Mesothelial cell of epicardium (in vitro differentiated cells): ENCODE data around the gene BFAR. TPM values are rescaled to one million over a fixed set of nuclear protein-coding genes. Genes with fewer than 3 reads are reported as not detected.

Experiments
- DNase-seq, 2 experiments: peaks; one replicate each; pipeline ENCODE4 v3.0.0; 2021; ENCODE audit warnings: low spot score in 2 of 2; ENCODE audit not compliant: unreplicated experiment in 2 of 2
- H3K27ac Mint-ChIP-seq: 2 replicates; pipeline ENCODE4 v1.8.0; 2021; ENCODE audit warnings: mixed read lengths
- H3K27me3 Mint-ChIP-seq: 2 replicates; pipeline ENCODE4 v1.8.0; 2021; ENCODE audit warnings: low read depth, mixed read lengths
- H3K36me3 Mint-ChIP-seq: 2 replicates; pipeline ENCODE4 v1.8.0; 2021; ENCODE audit warnings: mixed read lengths
- H3K4me1 Mint-ChIP-seq: 2 replicates; pipeline ENCODE4 v1.8.0; 2021; ENCODE audit warnings: mixed read lengths
- H3K4me3 Mint-ChIP-seq: 2 replicates; pipeline ENCODE4 v1.8.0; 2021; ENCODE audit warnings: mild to moderate bottlenecking, moderate library complexity, mixed read lengths
- H3K9me3 Mint-ChIP-seq: 2 replicates; pipeline ENCODE4 v1.8.0; 2021; ENCODE audit warnings: mixed read lengths
- total RNA-seq: library from RNA; stranded (reverse); gene quantifications from 3 replicates; pipeline ENCODE4 v1.2.1, GENCODE V29; 2021
- TF ChIP-seq, protein P1 (sequence below): fragments of 200-600 bp; sonication (generic); IDR thresholded peaks from one replicate; pipeline ENCODE4 v1.5.0; 2021; ENCODE audit warnings: antibody characterized with exemption; ENCODE audit not compliant: unreplicated experiment

The BFAR gene
- total RNA-seq, 1 donor from 2014 or later: 60.7 TPM

DNA sequence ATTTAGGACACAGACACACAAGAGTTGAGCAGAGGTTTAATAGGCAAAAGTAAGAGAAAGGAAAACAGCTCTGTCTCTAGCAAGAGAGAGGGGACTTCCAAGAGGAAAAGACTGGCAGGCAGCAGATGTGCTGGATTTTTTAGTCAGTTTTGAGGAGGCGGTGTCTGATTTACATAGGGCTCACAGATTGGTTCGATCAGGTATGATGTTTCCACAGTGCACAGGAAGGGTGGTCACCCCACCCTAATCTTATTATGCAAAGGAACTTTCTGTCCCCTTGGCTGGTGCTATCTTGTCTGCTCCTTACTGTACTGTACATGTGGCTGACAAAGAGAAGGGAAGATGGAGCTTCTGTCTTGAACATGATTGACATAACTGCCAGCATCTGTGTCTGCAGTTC lies 25.3 kb downstream of the BFAR start:
- Mint-ChIP-seq H3K36me3 (peaks cover 24% of the 10 kb centered on the region), H3K4me1 (no peaks in the 10 kb centered on the region), H3K27me3 (no peaks in the 10 kb centered on the region), H3K9me3 (no peaks in the 10 kb centered on the region), H3K4me3 (no peak overlapping the region), H3K27ac (no peak overlapping the region)
- DNase-seq: no peak
- TF ChIP-seq, protein P1, sequence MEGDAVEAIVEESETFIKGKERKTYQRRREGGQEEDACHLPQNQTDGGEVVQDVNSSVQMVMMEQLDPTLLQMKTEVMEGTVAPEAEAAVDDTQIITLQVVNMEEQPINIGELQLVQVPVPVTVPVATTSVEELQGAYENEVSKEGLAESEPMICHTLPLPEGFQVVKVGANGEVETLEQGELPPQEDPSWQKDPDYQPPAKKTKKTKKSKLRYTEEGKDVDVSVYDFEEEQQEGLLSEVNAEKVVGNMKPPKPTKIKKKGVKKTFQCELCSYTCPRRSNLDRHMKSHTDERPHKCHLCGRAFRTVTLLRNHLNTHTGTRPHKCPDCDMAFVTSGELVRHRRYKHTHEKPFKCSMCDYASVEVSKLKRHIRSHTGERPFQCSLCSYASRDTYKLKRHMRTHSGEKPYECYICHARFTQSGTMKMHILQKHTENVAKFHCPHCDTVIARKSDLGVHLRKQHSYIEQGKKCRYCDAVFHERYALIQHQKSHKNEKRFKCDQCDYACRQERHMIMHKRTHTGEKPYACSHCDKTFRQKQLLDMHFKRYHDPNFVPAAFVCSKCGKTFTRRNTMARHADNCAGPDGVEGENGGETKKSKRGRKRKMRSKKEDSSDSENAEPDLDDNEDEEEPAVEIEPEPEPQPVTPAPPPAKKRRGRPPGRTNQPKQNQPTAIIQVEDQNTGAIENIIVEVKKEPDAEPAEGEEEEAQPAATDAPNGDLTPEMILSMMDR: no peak

DNA sequence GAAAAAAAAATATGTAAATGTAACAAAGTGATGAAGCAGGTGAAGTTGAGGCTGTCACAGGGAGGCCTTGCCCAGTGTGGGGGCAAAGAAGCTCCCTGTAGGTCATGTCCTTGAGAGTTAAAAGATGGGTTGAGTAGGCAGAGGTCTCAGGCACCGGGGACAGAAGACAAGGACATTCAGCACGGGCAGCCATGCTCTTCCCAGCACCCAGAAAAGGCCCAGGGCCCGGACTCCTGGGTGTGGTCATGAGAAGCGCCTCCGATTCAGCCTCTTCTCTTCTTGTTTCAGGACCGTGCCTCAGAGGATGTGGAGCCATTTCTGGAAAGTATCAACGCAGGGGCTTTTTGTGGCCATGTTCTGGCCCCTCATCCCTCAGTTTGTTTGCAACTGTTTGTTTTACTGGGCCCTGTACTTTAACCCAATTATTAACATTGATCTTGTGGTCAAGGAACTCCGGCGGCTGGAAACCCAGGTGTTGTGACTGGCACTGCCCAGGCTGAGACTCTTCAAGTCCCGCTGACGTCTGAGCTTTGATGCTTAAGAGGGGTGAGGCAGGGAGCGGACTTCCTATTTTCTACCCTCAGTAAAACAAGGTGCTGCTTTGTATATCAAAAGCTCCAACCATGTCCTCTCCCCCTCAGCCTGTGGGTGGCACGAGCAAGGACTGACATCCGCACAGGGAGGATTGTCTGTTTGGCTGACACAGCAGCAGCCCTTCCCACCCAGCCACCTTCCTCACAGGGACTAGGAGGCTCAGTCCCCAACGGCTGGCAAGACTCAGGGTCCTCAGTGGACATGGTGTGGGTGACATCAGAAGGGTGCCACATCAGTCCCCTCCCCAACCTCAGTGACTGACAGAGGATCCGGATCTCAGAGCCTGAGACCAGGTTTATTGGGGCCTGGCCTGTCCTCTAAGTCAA lies 34.9 kb downstream of the BFAR start:
- H3K4me3 Mint-ChIP-seq: no peak overlapping the region
- TF ChIP-seq, protein P1: no peak
- H3K27me3 Mint-ChIP-seq: no peaks in the 10 kb centered on the region
- no peak overlapping the region for H3K27ac Mint-ChIP-seq
- H3K36me3 Mint-ChIP-seq: peaks cover 29% of the 10 kb centered on the region
- H3K4me1 Mint-ChIP-seq: no peaks in the 10 kb centered on the region
- DNase-seq: no peak
- no peaks in the 10 kb centered on the region for H3K9me3 Mint-ChIP-seq

- no peaks in the 10 kb centered on the region for H3K4me1 Mint-ChIP-seq
- TF ChIP-seq, protein P1: no peak
- no peak for DNase-seq
- no peak overlapping the region for H3K27ac Mint-ChIP-seq
- peaks cover 26% of the 10 kb centered on the region for H3K36me3 Mint-ChIP-seq
- H3K4me3 Mint-ChIP-seq: no peak overlapping the region
- H3K9me3 Mint-ChIP-seq: no peaks in the 10 kb centered on the region
- no peaks in the 10 kb centered on the region for H3K27me3 Mint-ChIP-seq
Observed at GRCh38 chr16:14668556-14669223, 35.9 kb downstream of the BFAR start.

- Mint-ChIP-seq H3K27me3 (peaks cover 2% of the 10 kb centered on the region), H3K4me1 (no peaks in the 10 kb centered on the region), H3K4me3 (no peak overlapping the region), H3K36me3 (peaks cover 23% of the 10 kb centered on the region), H3K9me3 (peaks cover 4% of the 10 kb centered on the region), H3K27ac (no peak overlapping the region)
- TF ChIP-seq, protein P1: no peak
- DNase-seq: no peak
Observed at GRCh38 chr16:14669776-14670175, 37.0 kb downstream of the BFAR start.

GRCh38 chr16:14672403-14672971 lies 39.7 kb downstream of the BFAR start:
- DNase-seq: no peak
- H3K36me3 Mint-ChIP-seq: peaks cover 7% of the 10 kb centered on the region
- peaks cover 11% of the 10 kb centered on the region for H3K9me3 Mint-ChIP-seq
- H3K27ac Mint-ChIP-seq: no peak overlapping the region
- H3K27me3 Mint-ChIP-seq: peaks cover 2% of the 10 kb centered on the region
- no peak overlapping the region for H3K4me3 Mint-ChIP-seq
- H3K4me1 Mint-ChIP-seq: no peaks in the 10 kb centered on the region
- TF ChIP-seq, protein P1: no peak
